ENCODE measurements around the gene PCNX2.
"Not testable (repeated sequence)": the region's sequence is repeated elsewhere in the genome, so short reads cannot be mapped to it uniquely, and the experiment has no call there.

Gene PCNX2

DNA sequence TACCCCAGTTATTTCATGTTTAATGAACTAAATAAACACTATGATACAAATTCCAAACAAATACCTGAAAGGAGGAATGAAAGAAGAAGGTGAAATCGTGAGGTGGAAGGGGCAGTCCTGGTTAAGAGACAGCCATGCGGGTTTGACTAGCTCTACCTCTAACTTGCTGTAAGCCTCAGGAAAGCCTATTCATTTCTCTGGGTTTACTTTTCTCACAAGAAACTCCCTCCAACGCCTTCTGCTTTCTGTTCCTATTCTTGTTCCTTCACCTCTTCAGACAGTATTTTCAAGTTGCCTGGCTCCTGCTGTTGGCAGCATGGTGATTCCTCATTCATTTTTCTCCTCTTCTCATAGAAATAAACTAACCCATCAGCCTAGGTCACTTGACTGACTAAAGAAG is 252.7 kb downstream of the PCNX2 start:
- DNase-seq: no peak

DNA sequence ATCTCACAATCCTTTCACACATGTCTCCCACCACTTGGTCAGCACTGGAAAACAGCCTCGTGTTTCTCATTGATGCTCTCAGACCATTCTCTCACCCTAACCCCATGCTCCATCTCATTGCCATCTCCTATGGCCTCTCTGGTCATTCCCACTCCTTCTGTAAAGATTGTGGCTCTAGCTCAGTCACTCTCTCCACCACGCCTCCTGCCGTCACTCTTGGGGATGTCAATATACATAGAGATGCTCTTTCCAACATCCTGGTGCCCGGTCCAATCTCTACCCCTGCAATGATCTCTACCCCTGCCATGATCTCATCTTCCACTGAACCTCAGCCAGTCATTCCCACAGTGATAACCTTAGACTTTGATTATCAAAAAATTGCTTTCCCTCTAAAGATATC is 255.0 kb downstream of the PCNX2 start:
- no peak for DNase-seq

DNA sequence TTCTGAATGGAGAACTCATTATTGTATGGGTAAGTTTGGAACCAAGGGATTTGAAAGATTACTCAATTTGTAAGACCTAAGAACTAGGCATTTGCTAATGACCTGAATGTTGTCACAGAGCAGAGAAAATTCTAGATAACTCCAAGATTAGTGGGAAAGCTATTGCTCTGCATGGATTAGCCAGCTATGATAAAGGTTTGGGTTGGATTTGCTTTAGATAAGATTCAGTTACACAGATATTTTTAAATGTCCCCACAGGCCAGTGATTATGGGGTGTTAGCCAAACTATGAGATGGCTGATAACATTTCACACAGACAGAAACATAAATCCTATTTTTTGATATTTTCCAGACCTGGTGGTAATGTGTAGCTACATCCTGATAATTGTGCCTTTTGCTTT is 256.9 kb downstream of the PCNX2 start:
- DNase-seq: no peak

DNA sequence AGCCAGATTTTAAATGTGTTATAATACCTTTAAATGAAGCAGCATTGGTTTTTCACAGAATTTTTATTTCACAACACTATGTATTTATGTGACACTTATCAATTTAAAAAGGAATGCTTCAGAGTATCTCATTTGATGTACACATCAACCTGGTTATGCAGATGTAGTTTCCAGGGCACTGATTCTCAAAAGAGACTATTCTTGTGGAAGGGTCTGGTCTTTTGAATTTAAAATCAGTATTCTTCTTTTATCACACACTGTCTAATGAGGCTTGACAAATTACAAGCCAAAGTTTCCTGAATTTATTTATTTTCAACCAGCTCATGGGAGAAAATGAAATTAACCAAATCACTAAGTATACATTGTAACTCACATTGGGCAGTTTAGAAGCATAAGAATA is 257.7 kb downstream of the PCNX2 start:
- DNase-seq: no peak

DNA sequence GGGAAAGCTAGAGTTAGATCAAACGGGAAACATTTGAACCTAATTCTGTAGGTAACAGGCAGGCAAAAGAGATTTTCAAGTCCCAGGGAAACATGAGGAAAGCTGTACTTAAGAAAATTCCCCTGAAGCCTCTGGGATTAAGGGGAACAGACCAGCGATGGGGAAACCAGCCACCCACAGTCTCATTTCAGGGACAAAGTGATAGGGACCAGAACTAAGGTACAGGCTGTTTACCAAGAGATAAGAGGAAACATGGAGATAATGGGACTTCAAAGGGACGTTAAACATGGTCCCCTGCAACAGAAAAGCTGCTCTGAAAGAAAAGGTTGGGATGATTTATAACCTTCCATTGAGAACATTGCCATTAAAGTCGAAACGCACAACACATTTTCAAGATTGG is 260.7 kb downstream of the PCNX2 start:
- DNase-seq: no peak

DNA sequence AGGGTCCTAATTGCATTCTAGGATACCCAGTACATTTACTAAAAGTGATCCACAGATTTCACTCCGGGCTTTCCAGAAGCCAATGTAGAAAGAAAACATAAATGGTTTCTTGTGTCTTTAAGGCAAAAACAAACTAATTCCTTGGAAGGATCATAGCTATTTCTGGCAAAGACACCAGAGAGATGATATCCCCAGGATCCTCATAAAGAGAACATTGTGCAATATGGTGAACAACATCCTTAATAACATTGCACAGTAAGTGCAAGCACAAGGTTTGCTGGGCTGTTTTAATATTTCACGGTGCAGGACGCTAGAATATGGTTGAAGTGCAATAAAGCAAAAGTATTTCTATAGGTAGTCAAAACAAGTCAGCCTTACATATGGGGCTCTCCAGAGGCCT is 262.2 kb downstream of the PCNX2 start:
- DNase-seq: no peak

DNA sequence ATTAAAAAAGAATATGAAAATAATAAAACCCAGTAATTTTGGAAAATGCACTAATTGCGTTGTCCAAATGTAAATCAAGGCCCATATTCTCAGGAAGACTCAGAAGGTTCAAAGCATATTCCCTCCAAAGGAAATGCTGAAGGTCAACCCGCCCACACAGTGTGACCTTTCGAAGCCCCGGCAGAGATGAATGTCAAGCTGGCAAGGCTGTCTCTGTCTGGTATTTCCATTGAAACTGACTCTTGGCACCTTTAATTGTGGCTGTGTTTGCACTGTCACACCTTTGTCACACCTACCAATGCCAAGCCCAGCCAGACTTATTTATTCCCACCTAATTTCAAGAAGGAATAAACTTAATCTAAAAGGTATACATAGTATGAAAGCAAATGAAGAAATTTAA is 262.6 kb downstream of the PCNX2 start:
- DNase-seq: no peak

DNA sequence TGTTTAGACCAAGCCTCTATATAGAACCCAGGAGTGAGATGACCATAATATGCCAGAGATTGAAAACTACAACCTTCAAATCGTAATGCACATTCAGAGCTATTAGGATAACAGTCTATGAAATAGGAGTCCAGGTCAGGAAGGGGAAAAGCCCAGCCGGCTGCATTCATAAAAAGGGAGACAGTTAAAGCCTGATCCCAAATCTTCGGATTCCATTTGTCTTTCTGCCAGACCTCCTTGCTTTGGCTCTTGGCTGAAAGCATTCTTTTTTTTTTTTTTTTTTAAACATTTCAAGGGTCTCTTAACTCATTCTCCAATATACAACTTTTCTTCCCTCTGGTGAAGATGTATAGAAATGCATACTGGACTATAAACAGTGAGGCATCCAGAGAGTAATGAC is 264.0 kb downstream of the PCNX2 start:
- DNase-seq: no peak

DNA sequence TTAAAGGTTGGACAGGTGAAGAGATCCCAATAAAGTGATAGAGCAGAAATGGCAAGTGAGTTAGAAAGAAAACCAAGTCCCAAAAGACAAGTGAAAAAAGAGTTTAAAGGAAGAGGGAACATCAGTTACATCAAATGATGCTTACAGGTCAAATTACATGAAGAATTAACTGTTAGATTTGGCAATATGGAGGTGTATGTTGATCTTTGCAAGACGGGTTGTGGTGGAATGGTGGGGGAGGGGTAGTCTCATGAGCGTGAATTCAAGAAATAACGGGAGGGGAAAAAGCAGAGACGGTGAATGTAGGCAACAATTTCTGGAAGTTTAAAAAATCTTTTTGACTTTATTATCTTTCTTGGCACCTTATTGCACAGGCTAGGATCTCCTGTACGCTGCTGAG is 268.5 kb downstream of the PCNX2 start:
- DNase-seq: no peak

DNA sequence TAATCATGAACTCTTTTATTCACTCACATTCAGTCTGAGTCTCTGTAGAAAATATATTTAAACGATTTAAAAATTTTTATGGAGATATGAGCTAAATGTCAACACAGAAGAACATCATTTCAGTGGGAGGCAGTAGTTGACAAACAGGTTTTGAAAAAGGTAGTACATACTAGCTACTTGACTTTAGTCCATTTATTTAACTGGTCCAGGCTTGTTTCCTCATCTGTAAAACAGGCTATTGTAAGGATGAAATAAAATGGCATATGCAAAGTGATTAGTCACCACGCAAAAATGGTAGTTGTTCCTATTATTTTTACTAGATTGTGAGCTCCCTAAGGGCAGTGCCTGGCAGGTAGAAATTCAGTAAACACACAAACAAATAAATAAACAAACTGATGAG is 270.0 kb downstream of the PCNX2 start:
- DNase-seq: no peak

DNA sequence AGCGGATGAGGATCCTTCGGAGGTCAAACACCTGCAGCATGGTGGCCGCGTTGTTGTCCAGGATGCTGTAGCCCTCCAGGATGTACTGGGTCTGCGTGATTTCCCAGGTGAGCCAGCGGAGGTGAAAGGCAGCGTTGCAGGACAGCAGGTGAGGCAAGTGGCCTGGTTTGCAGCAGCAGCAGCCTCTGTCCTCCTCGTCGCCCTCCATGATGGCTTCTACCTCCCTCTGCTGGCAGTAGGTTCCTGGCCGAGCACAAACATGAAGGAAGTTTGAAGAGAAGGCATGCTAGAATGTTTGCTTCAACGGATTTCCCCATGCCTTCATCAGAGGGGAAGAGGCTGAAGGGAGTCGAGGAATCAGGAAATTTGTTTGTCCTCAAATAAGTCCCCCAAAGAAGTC is 270.4 kb downstream of the PCNX2 start:
- DNase-seq: peak in 1 of 2 experiments; percentile 19

DNA sequence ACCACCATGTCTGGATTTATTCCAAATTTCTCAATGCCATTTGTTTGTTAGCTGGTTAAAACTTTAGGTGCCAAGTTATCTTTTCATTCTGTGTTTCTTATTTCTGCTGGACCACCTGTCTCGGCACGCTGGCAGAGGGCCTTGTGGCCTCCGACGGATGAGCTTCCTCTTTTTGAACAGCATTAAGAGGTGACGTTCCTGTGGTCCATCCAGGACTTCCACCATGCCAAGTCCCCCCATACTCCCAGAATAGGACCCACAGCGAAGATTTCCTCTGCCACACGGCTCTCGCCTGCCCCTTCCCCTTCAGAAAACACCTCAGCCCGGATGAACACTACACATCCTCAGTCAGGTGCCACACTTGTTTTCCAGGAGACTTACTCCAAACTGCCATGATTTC is 271.3 kb downstream of the PCNX2 start:
- no peak for DNase-seq

DNA sequence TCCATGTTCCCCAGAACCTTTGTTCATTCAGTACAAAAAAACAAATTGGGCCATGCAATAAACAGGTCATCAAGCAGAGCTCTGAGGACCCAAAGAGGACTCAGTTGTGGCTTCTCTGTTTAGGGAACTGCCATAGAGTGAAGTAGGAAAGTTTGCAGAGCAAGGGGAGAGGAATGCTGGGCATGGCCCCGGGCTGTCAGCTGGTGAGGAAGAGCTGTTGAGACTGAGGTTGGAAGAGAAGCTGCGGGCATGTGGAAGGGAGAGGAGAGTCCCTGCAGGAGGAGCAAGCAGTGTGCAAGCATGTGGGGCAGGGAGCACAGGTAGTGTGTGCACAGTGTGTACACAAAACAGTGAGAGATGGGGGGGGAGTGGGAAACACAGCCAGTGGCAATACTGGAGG is 273.3 kb downstream of the PCNX2 start:
- no peak for DNase-seq

DNA sequence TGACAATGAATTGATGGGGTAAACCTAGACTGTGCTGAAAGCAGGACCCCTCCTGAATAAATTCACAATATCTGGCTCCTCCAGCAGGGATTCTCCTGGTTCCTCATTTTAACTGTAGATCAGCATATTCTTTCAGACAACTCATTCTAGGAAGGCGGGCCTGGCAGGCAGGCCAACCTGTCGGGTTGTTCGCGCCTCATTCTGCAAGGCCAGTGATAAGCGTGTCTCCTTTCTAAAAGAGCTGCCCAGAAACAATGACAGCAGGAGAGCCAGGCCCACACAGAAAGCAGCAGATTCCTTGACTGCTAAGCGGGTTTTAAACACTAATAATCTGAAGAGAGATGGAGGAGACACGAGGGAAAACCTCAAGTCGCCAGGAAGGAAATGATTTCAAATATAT is 275.1 kb downstream of the PCNX2 start:
- DNase-seq: no peak

DNA sequence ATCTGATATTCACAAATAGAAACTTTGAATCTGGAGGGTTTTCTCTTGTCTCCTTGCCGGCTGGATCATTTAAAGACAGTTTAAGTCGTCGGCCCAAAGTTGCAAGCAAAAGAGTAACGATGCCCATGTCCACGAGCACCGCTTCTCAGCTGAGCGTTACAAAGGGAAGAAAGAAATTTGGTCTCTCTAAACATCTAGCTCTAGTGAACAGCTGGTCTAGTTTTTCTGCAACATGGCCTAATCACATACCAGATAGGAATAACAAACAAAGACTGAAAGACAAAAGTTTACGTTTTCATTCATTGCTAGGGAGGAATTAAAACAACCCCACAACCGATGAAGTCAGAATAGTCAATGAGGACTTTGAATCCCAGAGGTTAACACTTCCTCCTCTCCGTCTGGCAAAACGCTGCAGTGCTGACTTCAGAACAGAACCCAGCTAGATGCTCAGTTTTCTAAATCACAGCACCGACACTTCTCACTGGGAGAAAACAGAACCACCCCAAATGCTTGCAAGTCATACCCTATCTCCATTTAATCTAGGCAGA is 275.7 kb downstream of the PCNX2 start:
- no peak for DNase-seq

DNA sequence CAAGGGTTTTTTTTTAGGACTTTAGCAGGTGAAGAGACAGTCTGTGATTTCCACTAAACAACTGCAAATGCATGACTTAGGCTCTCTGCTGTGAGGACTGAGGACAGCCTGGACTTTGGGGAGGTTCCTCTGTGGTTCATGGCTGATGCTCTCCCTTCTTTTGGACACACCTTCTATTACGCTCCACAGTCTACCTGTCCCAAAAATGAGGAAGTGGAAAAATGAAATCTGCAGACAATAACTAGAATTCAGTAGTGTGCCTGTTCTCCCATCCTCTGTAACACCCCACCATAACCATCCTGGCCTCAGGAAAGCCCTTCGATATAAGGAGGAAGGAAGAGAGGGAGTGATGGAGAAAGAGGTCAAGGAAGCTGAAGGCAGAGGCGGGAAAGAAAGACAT is 276.4 kb downstream of the PCNX2 start:
- DNase-seq: no peak

DNA sequence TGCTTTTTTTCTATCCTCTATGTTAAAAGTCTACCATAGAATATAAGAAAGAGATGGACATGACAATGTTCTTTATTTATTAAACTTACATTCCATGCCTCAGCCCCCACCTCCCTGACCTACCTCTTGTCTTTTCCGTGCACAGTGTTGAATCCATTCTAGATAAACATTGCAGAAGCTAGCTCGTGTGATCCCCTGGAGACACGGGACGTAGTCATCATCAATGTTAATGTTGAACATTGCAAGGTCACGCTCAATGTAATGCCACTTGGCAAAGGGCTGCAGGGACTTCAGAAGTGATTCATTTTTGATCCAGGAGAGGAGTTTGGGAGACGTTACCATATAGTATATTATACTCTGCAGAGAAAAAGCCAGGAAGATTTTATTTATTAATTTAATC is 278.7 kb downstream of the PCNX2 start:
- DNase-seq: no peak

DNA sequence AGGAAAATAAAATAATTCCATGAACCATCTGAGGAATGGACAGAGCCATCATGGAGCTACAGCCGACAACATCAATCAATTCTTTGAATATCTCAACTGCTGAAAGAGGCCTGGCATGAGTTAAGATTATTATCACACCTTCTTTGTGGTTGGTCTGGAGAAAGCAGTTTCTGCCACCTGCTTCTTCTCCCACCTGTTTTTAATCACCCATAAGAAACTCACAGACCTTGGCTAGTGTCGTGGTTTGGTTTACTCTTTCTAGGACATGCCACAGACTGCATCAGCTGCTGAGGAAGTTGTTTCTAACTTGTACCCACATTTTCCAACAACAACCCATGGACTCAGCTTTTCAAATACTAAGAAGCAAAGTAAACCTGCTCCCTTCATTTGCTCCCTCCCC is 279.6 kb downstream of the PCNX2 start:
- DNase-seq: no peak

DNA sequence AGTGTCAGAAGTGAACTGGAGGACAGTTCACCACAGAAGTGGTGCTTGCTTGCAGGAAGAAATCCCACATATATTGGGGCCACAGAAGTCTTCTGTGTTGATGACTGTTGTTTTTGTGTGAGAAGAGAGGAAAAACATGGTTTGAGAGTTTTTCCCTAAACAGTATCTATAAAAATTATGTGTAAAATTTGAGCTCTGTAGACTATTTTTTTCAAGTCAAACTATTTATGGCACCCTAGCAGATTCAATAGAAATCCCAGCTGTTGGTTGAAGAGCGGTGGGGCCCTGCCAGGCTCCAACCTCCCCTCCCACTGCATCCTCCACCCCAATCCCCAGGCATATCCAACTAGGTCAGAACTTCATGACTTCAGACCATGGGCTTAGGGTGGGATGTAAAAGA is 283.5 kb downstream of the PCNX2 start:
- DNase-seq: no peak

DNA sequence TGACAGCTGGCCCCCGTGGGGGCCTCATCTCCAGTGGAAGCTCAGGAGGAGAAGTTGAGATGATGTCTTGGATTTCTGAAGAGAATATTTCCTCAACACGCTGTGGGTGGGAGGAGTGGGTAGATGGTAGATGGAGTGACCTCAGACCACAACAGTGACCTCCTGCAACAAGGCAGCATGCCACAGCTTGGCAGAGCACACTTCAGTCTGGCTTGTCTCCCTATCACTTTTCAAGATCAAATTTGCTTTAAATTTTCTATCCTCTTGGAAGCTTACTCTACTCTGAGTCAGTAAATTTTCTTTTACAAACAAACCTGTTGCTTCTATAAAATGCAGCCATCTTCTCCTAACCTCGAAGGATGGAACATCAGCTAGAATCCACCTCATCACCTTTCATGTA is 285.4 kb downstream of the PCNX2 start:
- DNase-seq: no peak

DNA sequence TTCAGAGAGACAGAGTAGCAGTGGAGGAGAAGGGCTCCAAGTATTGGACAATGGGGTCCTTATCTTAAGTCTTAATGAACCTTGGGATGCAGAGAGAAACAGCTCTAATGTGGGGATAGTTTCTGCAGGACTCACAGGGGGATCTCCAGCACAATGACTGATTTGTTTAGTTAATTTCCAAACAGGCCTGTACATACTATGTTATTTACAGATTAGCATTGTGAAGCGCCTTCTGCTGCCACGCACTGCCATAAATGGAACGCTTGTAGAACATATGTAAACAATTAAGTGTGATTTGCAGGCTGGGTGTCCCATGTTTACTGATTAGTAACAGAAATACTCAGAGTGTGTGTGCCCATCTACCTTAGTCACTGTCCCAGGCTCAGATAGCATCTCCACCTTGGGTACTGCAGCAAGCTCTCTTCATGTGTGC is 289.0 kb downstream of the PCNX2 start:
- DNase-seq: no peak

DNA sequence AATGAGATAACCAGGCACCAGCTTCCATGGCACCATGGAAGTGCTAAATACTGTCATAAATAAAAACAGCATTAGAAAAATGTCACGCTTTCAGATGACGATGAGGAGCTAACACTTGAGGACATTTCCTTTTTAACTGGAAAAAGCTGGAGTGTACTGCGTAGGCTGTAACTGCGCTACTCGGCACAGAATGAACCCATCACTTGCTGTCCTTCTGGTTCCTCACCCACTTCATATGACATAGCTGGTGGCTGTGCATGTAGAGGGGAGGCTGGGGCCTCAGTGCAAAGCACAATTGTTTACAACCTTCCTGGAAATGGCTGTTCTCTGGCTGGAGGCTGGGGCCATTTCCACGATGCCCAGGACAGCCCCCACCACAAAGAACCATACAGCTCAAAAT is 289.4 kb downstream of the PCNX2 start:
- no peak for DNase-seq

DNA sequence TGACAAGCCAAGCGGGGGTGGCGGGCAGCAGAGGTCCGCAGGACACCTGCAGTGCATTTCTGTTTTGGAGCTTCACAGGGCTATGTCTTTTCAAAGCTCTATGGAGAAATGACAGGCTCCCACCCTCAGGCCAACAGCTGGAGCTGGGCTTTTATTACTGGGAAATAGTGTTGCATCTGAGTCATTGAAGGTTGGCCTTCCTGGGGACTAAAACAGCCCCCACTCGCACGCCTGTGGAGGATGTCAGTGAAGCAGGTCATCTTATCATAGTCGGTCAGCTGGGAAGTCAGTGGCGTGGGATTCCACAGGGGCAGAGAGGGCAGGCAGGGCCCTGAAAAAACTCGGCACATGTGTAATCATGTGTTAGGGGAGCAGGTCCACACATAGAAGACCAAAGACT is 289.8 kb downstream of the PCNX2 start:
- no peak for DNase-seq

DNA sequence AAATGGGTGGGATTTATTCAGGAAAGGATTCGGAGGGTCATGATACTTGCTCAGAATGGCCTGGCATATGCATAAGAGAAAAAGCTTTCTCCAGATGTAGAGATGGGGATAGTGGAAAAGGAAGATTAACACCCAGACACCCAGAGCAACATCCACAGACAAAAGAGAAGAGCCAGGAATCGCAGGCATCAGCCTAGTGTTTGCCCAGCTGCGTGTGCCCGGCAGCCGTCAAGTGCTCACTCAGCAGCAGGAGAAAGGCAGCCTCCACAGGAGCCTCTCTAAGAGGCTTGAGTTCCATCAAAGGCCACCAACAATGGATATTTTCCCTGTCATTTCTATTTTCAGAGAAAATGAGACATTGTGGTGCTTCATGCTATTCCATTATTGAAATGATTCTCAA is 290.4 kb downstream of the PCNX2 start:
- no peak for DNase-seq

DNA sequence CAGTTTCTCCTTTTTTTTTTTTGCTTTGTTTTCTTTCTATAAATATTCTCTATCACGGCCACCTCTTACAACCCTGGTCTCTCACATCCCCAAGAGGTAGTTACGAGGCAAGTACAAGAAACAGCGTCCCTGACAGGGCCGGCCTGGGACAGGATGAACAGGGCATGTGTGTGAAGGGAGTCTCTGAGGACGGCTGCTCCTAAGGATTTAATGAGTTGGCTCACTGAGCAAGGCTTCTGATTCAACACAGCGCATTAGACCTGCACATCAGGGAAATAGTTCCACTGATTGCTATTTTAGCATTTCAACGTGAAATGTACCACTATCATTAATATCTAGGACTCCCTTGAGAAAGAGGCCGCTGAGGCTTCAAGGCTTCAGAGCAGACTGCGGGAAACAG is 291.1 kb downstream of the PCNX2 start:
- no peak for DNase-seq

DNA sequence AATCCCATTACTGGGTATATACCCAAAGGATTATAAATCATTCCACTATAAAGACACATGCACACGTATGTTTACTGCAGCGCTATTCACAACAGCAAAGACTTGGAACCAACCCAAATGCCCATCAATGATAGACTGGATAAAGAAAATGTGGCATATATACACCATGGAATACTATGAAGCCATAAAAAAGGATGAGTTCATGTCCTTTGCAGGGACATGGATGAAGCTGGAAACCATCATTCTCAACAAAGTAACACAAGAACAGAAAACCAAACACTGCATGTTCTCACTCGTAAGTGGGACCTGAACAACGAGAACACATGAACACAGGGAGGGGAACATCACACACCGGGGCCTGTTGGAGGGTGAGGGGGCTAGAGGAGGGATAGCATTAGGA is 291.9 kb downstream of the PCNX2 start:
- not testable (repeated sequence) for DNase-seq
